Calu3 (cell line): ENCODE results near the gene ZNF513. TPM values are rescaled to one million over a fixed set of nuclear protein-coding genes. Genes with fewer than 3 reads are reported as not detected.
A peak's percentile ranks its signal among the peaks of the same experiment; 100 is the strongest.

Source experiments
- BruUV-seq: library from RNA; stranded (reverse); fragments of 400-500 nt; replicated peaks from 2 replicates; lab custom pipeline; 2021; lab: Mats Ljungman, UMichigan
- CTCF ChIA-PET: fragments of 300-600 bp; sonication (Branson Sonifier 250); formaldehyde crosslinking; loops from one replicate; lab custom pipeline; 2022; ENCODE audit warnings: antibody characterized with exemption; lab: Charles Lee
- DNase-seq: peaks from one replicate; pipeline ENCODE4 v3.0.0; 2022
- H3K27ac Mint-ChIP-seq: one replicate; pipeline ENCODE4 v1.8.0; 2022; ENCODE audit warnings: mixed read lengths; ENCODE audit not compliant: unreplicated experiment
- H3K27me3 Mint-ChIP-seq: one replicate; pipeline ENCODE4 v1.8.0; 2022; ENCODE audit warnings: mixed read lengths; ENCODE audit not compliant: unreplicated experiment
- H3K36me3 Mint-ChIP-seq: one replicate; pipeline ENCODE4 v1.8.0; 2022; ENCODE audit warnings: mild to moderate bottlenecking, moderate library complexity, mixed read lengths; ENCODE audit not compliant: insufficient read depth, unreplicated experiment
- H3K4me1 Mint-ChIP-seq: one replicate; pipeline ENCODE4 v1.8.0; 2022; ENCODE audit warnings: mild to moderate bottlenecking, low read depth, mixed read lengths; ENCODE audit not compliant: unreplicated experiment
- H3K4me3 Mint-ChIP-seq: one replicate; pipeline ENCODE4 v1.8.0; 2022; ENCODE audit warnings: mild to moderate bottlenecking, low read depth, moderate library complexity, mixed read lengths; ENCODE audit not compliant: unreplicated experiment
- H3K9me3 Mint-ChIP-seq: one replicate; pipeline ENCODE4 v1.8.0; 2022; ENCODE audit warnings: low read depth, mixed read lengths; ENCODE audit not compliant: unreplicated experiment
- CTCF ChIP-seq: fragments of 200-600 bp; IDR thresholded peaks from one replicate; pipeline ENCODE4 v1.8.0; 2022; ENCODE audit warnings: antibody characterized with exemption; ENCODE audit not compliant: unreplicated experiment
- intact Hi-C: fragments of 100-400 bp; cut with micrococcal nuclease; formaldehyde crosslinking; loops from one replicate; pipeline ENCODE4 v1.10.0; 2022; ENCODE audit not compliant: unreplicated experiment
- total RNA-seq: library from RNA; stranded (reverse); gene quantifications from 2 replicates; pipeline ENCODE4 v1.2.3, GENCODE V29; 2022

Gene ZNF513
- total RNA-seq, 1 experiment from 2014 or later = 10.6 TPM

DNA sequence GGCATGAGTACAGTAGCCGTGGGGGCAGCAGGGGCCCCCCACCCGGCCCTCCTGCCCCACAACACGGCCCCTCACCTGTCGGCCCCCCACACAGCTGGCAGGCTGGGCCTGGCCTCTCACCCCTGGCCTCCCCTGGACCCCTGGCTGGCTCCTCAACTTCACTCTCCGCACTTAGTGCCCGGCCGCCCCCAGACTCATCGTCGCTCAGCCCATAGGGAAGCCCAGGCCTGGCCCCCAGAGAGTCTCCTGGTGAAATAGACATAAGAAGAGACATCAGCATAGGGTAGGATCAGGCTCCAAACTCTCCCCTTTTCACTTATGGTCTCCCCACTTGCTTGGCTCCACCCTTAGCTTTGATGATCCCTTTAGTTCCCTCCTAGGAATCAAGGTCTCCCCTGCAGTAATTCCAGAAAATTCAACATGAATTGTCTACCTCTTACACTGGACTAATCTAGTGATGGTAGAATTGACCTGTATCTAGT lies 1.7 kb downstream of the ZNF513 start:
- no peak for DNase-seq
- no TSS peak for BruUV-seq
- no peak for TF ChIP-seq CTCF
- H3K36me3 Mint-ChIP-seq = peaks cover 75% of the 10 kb centered on the region
- H3K4me3 Mint-ChIP-seq = peak overlapping the region; percentile 72
- no peaks in the 10 kb centered on the region for H3K9me3 Mint-ChIP-seq
- intact Hi-C loops = no loop called here
- H3K27me3 Mint-ChIP-seq = no peaks in the 10 kb centered on the region
- CTCF ChIA-PET = interaction anchor here (0.5 kb wide), 1 partner anchor 32 kb away, joined by 3 read pairs; no protein-coding TSS in a partner anchor
- H3K4me1 Mint-ChIP-seq = peaks cover 15% of the 10 kb centered on the region
- peak overlapping the region; percentile 93 for H3K27ac Mint-ChIP-seq

- peaks cover 15% of the 10 kb centered on the region for H3K4me1 Mint-ChIP-seq
Measured at GRCh38 chr2:27378096-27378808, 2.3 kb downstream of the ZNF513 start.

DNA sequence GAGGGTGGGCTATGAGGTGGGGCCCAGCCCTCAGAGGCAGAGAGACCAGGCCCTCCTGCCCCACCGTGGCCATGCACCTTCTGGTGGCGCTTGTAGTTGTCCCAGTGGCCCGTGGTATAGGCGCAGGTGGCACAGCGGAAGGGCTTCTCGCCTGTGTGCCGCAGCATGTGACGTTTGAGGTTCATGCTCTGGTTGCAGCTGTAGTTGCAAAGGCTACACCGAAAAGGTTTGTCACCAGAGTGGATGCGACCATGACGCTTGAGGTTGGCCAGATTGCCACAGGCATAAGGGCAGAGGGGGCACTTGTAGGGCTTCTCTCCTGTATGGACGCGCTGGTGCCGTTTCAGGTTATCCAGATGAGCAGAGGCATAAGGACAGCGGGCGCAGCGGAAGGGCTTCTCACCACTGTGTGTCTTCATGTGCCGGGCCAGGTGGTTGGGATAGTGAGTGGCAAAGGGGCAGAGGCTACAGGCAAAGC lies 2.9 kb downstream of the ZNF513 start:
- no TSS peak for BruUV-seq
- Mint-ChIP-seq H3K36me3 (peaks cover 70% of the 10 kb centered on the region), H3K4me1 (peaks cover 15% of the 10 kb centered on the region), H3K9me3 (no peaks in the 10 kb centered on the region), H3K27ac (peak overlapping the region; percentile 58), H3K27me3 (no peaks in the 10 kb centered on the region), H3K4me3 (no peak overlapping the region)
- TF ChIP-seq CTCF = no peak
- CTCF ChIA-PET = no interaction called here
- intact Hi-C loops = no loop called here
- DNase-seq = no peak

More at GRCh38 chr2:27378096-27378808, 2.3 kb downstream of the ZNF513 start:
- DNase-seq = peak; percentile 34
- no peaks in the 10 kb centered on the region for H3K27me3 Mint-ChIP-seq
- CTCF ChIA-PET = no interaction called here
- BruUV-seq = no TSS peak
- no peak for TF ChIP-seq CTCF
- H3K4me3 Mint-ChIP-seq = no peak overlapping the region
- intact Hi-C loops = no loop called here
- H3K27ac Mint-ChIP-seq = peak overlapping the region; percentile 93
- peaks cover 75% of the 10 kb centered on the region for H3K36me3 Mint-ChIP-seq
- no peaks in the 10 kb centered on the region for H3K9me3 Mint-ChIP-seq

GRCh38 chr2:27376866-27377617 lies 3.5 kb downstream of the ZNF513 start:
- no TSS peak for BruUV-seq
- Mint-ChIP-seq H3K9me3 (no peaks in the 10 kb centered on the region), H3K4me3 (no peak overlapping the region), H3K36me3 (peaks cover 70% of the 10 kb centered on the region), H3K27ac (peak overlapping the region; percentile 58), H3K4me1 (peaks cover 15% of the 10 kb centered on the region), H3K27me3 (no peaks in the 10 kb centered on the region)
- no peak for DNase-seq
- intact Hi-C loops = no loop called here
- TF ChIP-seq CTCF = no peak
- CTCF ChIA-PET = no interaction called here
